GM21737 (cell line): Measurements from ENCODE around the gene C2.

Source experiments
- ATAC-seq: cut with Tn5 transposase; IDR thresholded peaks from one replicate; pipeline ENCODE4 v1.9.1; 2021; ENCODE audit warnings: mild to moderate bottlenecking, moderate library complexity; ENCODE audit not compliant: unreplicated experiment

The C2 gene

GRCh38 chr6:31927242-31927862, at the start of gene C2:
Gene C2, plus strand, starts transcription at chr6:31927717. Its CDS starts 36 bp downstream, at chr6:31927753.
- ATAC-seq: no peak

GRCh38 chr6:31878222-31878621, 49.3 kb upstream of the C2 start:
- ATAC-seq: no peak

- ATAC-seq: no peak
These were observed 48.8 kb upstream of the C2 start, which contains the start of gene SLC44A4 for GRCh38 chr6:31878726-31879125. Gene SLC44A4, minus strand, starts transcription at chr6:31878997. Its CDS starts 17 bp downstream, at chr6:31878980.

GRCh38 chr6:31879143-31879542, 48.4 kb upstream of the C2 start:
- no peak for ATAC-seq

GRCh38 chr6:31879901-31880300, 47.6 kb upstream of the C2 start:
- no peak for ATAC-seq

- ATAC-seq: no peak
These were observed 46.9 kb upstream of the C2 start for GRCh38 chr6:31880616-31881015.

- no peak for ATAC-seq
These were observed 46.2 kb upstream of the C2 start for GRCh38 chr6:31881136-31881859.

- no peak for ATAC-seq
These were observed 45.2 kb upstream of the C2 start for GRCh38 chr6:31882344-31882743.

- ATAC-seq: no peak
These were observed 43.8 kb upstream of the C2 start for GRCh38 chr6:31883676-31884075.

GRCh38 chr6:31884528-31885035, 42.9 kb upstream of the C2 start:
- ATAC-seq: no peak

- ATAC-seq: no peak
These were observed 41.0 kb upstream of the C2 start for GRCh38 chr6:31886541-31886991.

GRCh38 chr6:31887173-31888007, 40.1 kb upstream of the C2 start:
- no peak for ATAC-seq

GRCh38 chr6:31888276-31889258, 39.0 kb upstream of the C2 start:
- ATAC-seq: no peak

- ATAC-seq: no peak
These were observed 38.1 kb upstream of the C2 start for GRCh38 chr6:31889331-31889972.

GRCh38 chr6:31892821-31893220, 34.7 kb upstream of the C2 start:
- ATAC-seq: no peak

- ATAC-seq: no peak
These were observed 31.0 kb upstream of the C2 start for GRCh38 chr6:31896493-31896855.

GRCh38 chr6:31896856-31897611, 30.5 kb upstream of the C2 start:
- no peak for ATAC-seq

- ATAC-seq: peak; percentile 53
These were observed 29.7 kb upstream of the C2 start, which contains the start of gene EHMT2 for GRCh38 chr6:31897612-31898382. Gene EHMT2, minus strand, starts transcription at chr6:31897698. Its CDS starts 21 bp downstream, at chr6:31897677.
